GM12801 (cell line): ENCODE measurements around the gene SIK2.

ENCODE experiments used
- TF ChIP-seq, protein P1 (sequence below): IDR thresholded peaks from one replicate; pipeline ENCODE4 v1.5.1; 2011; ENCODE audit warnings: control low read depth; ENCODE audit not compliant: insufficient read length; ENCODE audit errors: extremely low read depth

Gene SIK2

DNA sequence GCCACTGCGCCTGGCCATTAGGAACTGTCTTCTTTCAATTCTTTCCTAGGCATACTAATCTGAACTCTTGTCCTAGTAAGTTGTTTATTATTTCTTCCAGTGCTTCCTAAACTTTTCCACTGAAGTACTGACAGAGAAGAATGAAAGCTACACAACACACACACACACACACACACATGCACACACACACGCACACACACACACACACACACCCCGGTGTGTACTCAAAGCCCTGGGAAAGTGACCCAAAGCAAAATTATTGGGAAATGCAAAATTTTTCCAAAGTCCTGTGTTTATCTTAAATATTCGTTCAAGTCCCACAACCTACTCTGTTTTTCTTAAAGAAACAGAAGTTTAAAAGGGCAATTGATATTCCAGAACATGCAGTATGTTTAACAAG lies 19.4 kb upstream of the SIK2 start:
- TF ChIP-seq, protein P1, sequence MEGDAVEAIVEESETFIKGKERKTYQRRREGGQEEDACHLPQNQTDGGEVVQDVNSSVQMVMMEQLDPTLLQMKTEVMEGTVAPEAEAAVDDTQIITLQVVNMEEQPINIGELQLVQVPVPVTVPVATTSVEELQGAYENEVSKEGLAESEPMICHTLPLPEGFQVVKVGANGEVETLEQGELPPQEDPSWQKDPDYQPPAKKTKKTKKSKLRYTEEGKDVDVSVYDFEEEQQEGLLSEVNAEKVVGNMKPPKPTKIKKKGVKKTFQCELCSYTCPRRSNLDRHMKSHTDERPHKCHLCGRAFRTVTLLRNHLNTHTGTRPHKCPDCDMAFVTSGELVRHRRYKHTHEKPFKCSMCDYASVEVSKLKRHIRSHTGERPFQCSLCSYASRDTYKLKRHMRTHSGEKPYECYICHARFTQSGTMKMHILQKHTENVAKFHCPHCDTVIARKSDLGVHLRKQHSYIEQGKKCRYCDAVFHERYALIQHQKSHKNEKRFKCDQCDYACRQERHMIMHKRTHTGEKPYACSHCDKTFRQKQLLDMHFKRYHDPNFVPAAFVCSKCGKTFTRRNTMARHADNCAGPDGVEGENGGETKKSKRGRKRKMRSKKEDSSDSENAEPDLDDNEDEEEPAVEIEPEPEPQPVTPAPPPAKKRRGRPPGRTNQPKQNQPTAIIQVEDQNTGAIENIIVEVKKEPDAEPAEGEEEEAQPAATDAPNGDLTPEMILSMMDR: no peak

DNA sequence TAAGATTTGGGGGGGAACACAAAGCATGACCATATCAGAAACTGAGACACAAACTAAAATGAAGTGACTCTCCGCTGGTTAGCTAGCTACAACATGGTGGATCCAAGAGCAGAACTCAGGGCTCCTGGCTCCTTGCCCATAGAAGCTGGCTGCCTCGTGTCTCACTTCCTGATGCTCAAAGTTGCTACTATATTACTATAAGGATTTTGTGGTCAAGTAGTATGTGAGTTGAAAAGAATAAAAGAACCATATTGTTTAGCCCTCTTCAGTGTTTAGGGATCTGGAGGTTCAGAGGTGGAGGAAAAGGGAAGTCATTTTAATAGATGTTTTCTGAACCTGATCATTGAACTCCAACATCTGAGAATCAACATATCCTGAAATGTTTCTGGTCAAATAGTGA lies 16.9 kb upstream of the SIK2 start:
- TF ChIP-seq, protein P1: no peak

DNA sequence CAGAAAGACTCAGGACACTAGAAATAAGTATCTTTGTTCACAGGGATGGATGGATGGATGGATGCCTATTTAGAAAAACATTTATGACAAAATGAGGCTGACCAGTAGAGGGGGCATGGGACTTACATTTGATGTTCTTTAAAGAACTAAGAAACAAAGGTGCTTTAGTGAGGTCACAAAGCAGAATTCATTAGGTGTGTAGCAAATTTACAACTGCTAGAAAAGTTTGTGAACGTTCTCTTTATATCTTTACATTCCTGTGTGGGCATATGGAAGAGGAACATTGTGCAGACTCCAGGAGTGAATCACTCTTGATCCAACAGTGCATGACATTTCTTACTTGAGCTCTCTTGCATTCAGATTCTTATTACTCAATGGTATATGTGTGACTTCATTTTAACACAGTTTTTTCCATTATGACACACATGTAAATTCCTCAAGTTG lies 15.8 kb upstream of the SIK2 start:
- TF ChIP-seq, protein P1: no peak

DNA sequence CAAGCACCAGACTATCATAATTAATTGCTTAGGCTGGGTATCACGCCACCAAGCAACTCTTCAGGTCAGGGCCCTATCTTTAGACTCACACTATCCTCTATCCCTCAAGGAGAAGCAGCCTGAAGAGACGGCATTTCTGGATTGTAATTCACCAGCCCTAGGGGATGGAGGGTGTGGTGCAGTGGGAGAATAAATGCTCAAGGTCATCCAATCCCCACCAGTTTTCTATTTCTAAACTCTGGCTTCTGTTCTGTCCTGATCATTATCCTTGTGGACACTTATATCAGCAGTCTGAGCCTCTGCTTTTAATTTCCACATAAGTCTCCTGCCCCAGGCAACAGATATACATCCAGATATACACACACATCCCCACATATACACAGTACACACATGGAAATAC lies 13.1 kb upstream of the SIK2 start:
- TF ChIP-seq, protein P1: no peak

DNA sequence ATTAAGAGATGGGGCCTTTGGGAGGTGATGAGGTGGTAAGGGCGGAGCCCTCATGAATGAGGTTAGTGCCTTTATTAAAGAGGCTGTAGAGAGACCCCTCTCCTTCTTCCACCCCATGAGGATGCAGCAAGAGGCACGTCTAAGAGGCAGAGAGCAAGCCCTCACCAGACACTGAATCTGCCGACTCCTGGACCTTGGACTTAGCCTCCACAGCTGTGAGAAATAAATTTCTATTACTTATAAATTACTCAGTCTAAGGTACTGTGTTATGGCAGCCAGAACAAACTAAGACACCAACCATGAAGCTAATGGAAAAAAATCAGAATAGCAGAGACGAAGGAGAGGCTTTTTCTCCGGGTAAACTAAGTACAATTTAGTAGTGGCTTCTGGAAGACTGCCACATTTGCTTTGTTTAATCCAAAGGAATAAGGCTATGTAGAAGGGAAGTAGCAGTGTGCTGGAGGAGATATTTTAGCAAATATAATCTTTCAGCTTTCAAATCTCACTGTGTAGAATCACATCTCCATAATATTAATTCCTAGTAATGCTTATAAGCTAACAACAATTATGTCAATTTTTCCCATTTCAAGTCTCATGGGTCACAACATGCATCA lies 12.3 kb upstream of the SIK2 start:
- TF ChIP-seq, protein P1: no peak

DNA sequence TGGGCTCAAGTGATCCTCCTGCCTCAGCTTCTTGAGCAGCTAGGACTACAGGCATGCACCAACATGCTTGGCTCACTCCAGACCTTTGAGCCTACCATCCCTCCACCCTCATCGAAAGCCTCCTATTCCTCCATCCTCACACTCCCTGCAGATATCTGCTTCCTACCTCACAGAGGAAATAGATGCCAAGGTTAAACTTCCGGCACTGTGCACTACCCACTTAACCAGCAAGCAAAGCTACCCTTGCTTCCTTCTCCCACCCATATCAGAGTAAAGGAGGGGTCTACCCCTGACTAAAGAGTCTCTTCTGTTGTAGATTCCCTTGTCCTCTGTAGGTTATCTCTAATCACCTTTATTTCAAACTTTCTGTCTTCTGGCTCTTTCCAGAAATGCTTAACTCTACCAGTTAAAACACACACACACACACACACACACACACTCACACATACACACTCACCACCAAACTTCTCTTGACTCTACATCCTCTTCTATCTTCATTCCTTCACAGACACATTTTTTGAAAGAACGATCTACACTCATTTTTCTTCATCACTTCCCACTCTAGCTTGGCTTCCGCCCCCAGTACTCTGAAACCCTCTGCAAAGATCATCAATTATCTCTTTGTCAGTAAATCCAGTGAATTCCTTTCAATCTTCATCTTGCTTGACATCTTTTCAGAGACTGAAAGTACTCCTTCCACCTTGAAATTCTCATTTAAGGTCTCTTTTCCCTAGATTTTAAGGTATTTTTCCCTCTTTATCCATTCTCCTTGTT lies 10.9 kb upstream of the SIK2 start:
- TF ChIP-seq, protein P1: no peak

DNA sequence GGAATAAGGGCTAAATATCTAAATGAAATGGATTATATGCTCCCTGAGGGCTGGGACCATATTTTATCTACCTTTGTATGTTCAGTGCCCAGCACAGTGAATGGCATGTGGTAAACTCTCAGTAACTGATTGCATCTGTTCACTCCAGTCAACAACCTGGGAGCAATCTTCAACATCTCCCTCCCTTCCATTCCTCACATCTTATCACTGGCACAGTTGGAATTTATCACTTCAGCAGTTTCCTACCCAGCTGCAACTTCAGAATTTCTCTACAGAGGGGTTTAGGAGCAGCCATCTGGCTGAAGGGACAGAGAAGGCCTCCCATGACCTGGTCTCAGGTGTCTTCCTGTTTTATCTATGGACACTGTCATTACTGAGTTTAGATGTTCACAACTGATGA lies 9.8 kb upstream of the SIK2 start:
- TF ChIP-seq, protein P1: no peak
